Measurements from ENCODE around the gene EVL. TPM values are rescaled to one million over a fixed set of nuclear protein-coding genes. Genes with fewer than 3 reads are reported as not detected.

EVL gene
- total RNA-seq, 2 experiments from 2014 or later = 340 to 351 TPM

GRCh38 chr14:100152091-100152490, 86.9 kb downstream of the EVL start:
- intact Hi-C loops (cut with micrococcal nuclease) = no loop called here
- no peak for TF ChIP-seq CTCF (IDR thresholded peaks at IDR 0.05)
- H3K4me3 Mint-ChIP-seq = no peak overlapping the region
- H3K27ac Mint-ChIP-seq = no peak overlapping the region
- H3K27me3 Mint-ChIP-seq = peaks cover 4% of the 10 kb centered on the region
- ATAC-seq (no peak), DNase-seq (no peak)
- POLR2A ChIA-PET = interaction anchor here (0.9 to 1.2 kb wide), 2 partner anchors 9 to 26 kb away, joined by 3 read pairs; no protein-coding TSS in a partner anchor
- H3K4me1 Mint-ChIP-seq (ENCODE audit: low read depth) = peaks cover 6% of the 10 kb centered on the region
- CTCF ChIA-PET = interaction anchor here (1.6 kb wide), 1 partner anchor 41 kb away, joined by 7 read pairs; no protein-coding TSS in a partner anchor
- peaks cover 4% of the 10 kb centered on the region for H3K9me3 Mint-ChIP-seq
- peaks cover 5% of the 10 kb centered on the region for H3K36me3 Mint-ChIP-seq (ENCODE audit: low read depth)

GRCh38 chr14:100153560-100153959, 88.3 kb downstream of the EVL start:
- ChIA-PET CTCF (interaction anchor here (0.7 kb wide), 1 partner anchor 46 kb away, joined by 3 read pairs; no protein-coding TSS in a partner anchor), POLR2A (interaction anchor here (1.1 kb wide), 1 partner anchor 8 kb away, joined by 3 read pairs; no protein-coding TSS in a partner anchor)

GRCh38 chr14:100155049-100155621, 89.9 kb downstream of the EVL start:
- POLR2A ChIA-PET = interaction anchor here (1.3 kb wide), 2 partner anchors 9 to 13 kb away, joined by 4 read pairs; no protein-coding TSS in a partner anchor
- ATAC-seq (peak; percentile 26), DNase-seq (peak; percentile 62)
- Mint-ChIP-seq H3K27me3 (peaks cover 14% of the 10 kb centered on the region), H3K36me3 (ENCODE audit: low read depth) (peaks cover 5% of the 10 kb centered on the region), H3K4me3 (no peak overlapping the region), H3K9me3 (peaks cover 4% of the 10 kb centered on the region), H3K4me1 (ENCODE audit: low read depth) (peaks cover 2% of the 10 kb centered on the region), H3K27ac (no peak overlapping the region)
- CTCF ChIA-PET = interaction anchor here (0.9 to 3.4 kb wide), 24 partner anchors 8 to 186 kb away, joined by 3 to 25 read pairs (median 4); no protein-coding TSS in a partner anchor
- intact Hi-C loops (cut with micrococcal nuclease) = no loop called here
- peak; percentile 93 for TF ChIP-seq CTCF (IDR thresholded peaks at IDR 0.05)

More at GRCh38 chr14:100153560-100153959, 88.3 kb downstream of the EVL start:
- TF ChIP-seq CTCF (IDR thresholded peaks at IDR 0.05) = no peak
- H3K4me1 Mint-ChIP-seq (ENCODE audit: low read depth) = peaks cover under 1% of the 10 kb centered on the region
- H3K4me3 Mint-ChIP-seq = no peak overlapping the region
- H3K27ac Mint-ChIP-seq = no peak overlapping the region
- intact Hi-C loops (cut with micrococcal nuclease) = no loop called here
- DNase-seq = no peak
- H3K27me3 Mint-ChIP-seq = peaks cover 9% of the 10 kb centered on the region
- no peak for ATAC-seq
- peaks cover 4% of the 10 kb centered on the region for H3K9me3 Mint-ChIP-seq
- peaks cover 5% of the 10 kb centered on the region for H3K36me3 Mint-ChIP-seq (ENCODE audit: low read depth)

DNA sequence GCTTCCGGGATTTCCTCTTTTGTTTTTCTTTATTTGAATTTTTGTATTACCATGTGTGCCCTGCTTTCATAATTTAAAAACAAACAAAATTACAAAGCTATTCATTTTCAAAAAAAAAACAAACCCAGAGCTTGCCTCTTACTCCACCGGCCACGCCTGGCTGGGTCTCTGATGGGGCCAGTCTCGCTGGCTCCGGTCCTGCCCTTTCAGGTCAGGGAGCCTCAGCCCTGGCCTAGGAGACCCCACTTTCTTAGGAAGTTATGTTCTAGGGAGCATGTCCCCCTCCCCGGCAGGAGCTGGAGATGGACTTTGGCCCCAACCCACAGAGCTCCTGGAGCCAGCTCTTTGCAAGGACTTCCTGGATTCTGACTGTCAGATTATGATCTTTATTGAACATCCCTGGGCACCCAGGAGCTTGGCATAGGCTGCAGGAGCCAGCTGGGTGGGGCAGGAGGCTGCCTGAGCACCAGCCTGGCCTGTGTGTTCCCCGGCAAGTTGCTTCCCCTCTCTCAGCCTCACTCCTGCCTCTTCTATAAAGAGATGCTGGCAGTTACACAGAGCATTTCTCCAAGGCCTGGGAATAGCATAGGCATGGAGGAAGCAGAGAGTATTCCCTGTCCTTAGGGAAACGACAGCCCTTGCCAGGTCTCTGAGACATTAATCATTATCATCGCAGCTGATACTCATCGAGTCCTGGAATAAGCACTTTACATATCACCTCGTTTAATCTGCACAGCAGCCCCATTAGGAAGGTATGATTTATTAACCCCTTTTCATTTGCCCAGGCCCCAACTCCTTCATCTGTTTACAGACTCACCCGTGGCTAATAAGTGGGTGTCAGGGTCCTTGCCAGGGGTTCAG, 90.8 kb downstream of the EVL start:
- ChIA-PET CTCF (interaction anchor here (0.7 to 3.4 kb wide), 28 partner anchors 9 to 425 kb away, joined by 3 to 25 read pairs (median 4); no protein-coding TSS in a partner anchor), POLR2A (interaction anchor here (1.3 to 1.7 kb wide), 4 partner anchors 9 to 85 kb away, joined by 3 to 6 read pairs (median 4); no protein-coding TSS in a partner anchor)
- no peak for DNase-seq
- peaks cover 5% of the 10 kb centered on the region for H3K36me3 Mint-ChIP-seq (ENCODE audit: low read depth)
- intact Hi-C loops (cut with micrococcal nuclease) = no loop called here
- TF ChIP-seq CTCF (IDR thresholded peaks at IDR 0.05) = no peak
- H3K4me3 Mint-ChIP-seq = no peak overlapping the region
- no peak overlapping the region for H3K27ac Mint-ChIP-seq
- no peak for ATAC-seq
- H3K27me3 Mint-ChIP-seq = peaks cover 16% of the 10 kb centered on the region
- peaks cover 3% of the 10 kb centered on the region for H3K4me1 Mint-ChIP-seq (ENCODE audit: low read depth)
- H3K9me3 Mint-ChIP-seq = peaks cover 4% of the 10 kb centered on the region

Data from activated CD8-positive, alpha-beta T cell treated with anti-CD3 and anti-CD28 coated beads for 36 hours (primary cell).